ENCODE results near the gene XXYLT1. TPM values are rescaled to one million over a fixed set of nuclear protein-coding genes. Genes with fewer than 3 reads are reported as not detected.
"Not testable (repeated sequence)": the region's sequence is repeated elsewhere in the genome, so short reads cannot be mapped to it uniquely, and the experiment has no call there.

Gene XXYLT1
- polyA plus RNA-seq, 2 of the 4 experiments (the other 2 are of a cell fraction), result 11.9 to 12.0 TPM

DNA sequence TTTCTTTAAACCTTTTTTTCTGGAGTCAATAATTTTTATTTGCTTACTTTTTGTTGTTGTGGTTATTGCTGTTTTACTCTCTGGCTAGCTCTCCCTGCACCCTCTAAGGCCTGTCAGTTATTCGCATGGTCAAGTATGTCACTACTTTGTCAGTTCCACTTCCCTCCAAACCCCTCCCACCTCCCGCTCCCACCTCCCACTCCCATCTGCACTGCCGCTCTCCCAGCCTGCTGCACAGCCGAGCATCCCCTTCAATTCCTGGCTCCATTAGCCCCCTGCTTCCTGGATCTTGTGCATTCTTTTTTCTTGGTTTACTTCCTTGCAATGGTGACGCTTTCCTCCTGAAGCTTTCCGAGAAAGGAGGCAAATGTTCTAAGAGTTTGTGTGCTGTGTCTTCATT is 218.0 kb downstream of the XXYLT1 start:
- no peak for FAIRE-seq
- Histone ChIP-seq H3K9me3 (no peaks in the 10 kb centered on the region), H3K27ac (no peak overlapping the region), H3K4me3 (no peak overlapping the region), H3K4me1 (no peaks in the 10 kb centered on the region), H3K4me2 (no peak overlapping the region)
- no peak for ATAC-seq
- DNase-seq (ENCODE audit: low read depth in 1 of 2, low spot score in 1 of 2), result no peak
- ChIA-PET POLR2A (no interaction called here), CTCF (no interaction called here)
- TF ChIP-seq POLR2A (IDR thresholded peaks at IDR 0.05; ENCODE audit: low read length), result no peak
- TF ChIP-seq POLR2AphosphoS2 (conservative IDR thresholded peaks at IDR 0.05; ENCODE audit: low read length), result no peak
- TF ChIP-seq NPAS2 (CRISPR knock-in tag; IDR thresholded peaks at IDR 0.05; ENCODE audit: borderline replicate concordance), result no peak
- TF ChIP-seq BHLHE40 (IDR thresholded peaks at IDR 0.05; ENCODE audit: low read depth, low read length), result no peak
- no peak for TF ChIP-seq HEYL (CRISPR knock-in tag; IDR thresholded peaks at IDR 0.05)
- TF ChIP-seq CHD4 (IDR thresholded peaks at IDR 0.05; ENCODE audit: borderline replicate concordance), result no peak
- TF ChIP-seq HES2 (IDR thresholded peaks at IDR 0.05), result no peak
- no peak for TF ChIP-seq KDM1A (IDR thresholded peaks at IDR 0.05; ENCODE audit: low read depth)
- no peak for TF ChIP-seq TP53 (CRISPR knock-in tag; IDR thresholded peaks at IDR 0.05)
- TF ChIP-seq E2F6 (IDR thresholded peaks at IDR 0.05; ENCODE audit: borderline replicate concordance, low read depth), result no peak
- TF ChIP-seq KDM5A (IDR thresholded peaks at IDR 0.05), result no peak
- TF ChIP-seq EHF (CRISPR knock-in tag; IDR thresholded peaks at IDR 0.05), result no peak
- TF ChIP-seq RNF2 (IDR thresholded peaks at IDR 0.05; ENCODE audit: borderline replicate concordance, low read depth), result no peak
- no peak for TF ChIP-seq SREBF2 (IDR thresholded peaks at IDR 0.05)
- TF ChIP-seq ZSCAN20 (CRISPR knock-in tag; IDR thresholded peaks at IDR 0.05), result no peak
- TF ChIP-seq RARB (CRISPR knock-in tag; IDR thresholded peaks at IDR 0.05), result no peak
- no peak for TF ChIP-seq GATA3 (IDR thresholded peaks at IDR 0.05; ENCODE audit: borderline replicate concordance)
- TF ChIP-seq FOXS1 (CRISPR knock-in tag; IDR thresholded peaks at IDR 0.05), result no peak
- WGBS (ENCODE audit: missing lambda C conversion rate), result 73% methylated on average over 5 of the region's 6 CpGs

GRCh38 chr3:195050296-195050695 is 220.7 kb downstream of the XXYLT1 start:
- ATAC-seq; H3K4me3 ChIP-seq; CTCF ChIA-PET; H3K9me3 ChIP-seq; FAIRE-seq; H3K27ac ChIP-seq; H3K4me2 ChIP-seq; POLR2A ChIA-PET; H3K4me1 ChIP-seq; DNase-seq (ENCODE audit: low read depth in 1 of 2, low spot score in 1 of 2): not testable (repeated sequence)
- TF ChIP-seq RNF2 (IDR thresholded peaks at IDR 0.05; ENCODE audit: borderline replicate concordance, low read depth), result peak; percentile 68; the same call in 1 of the 2 replicates
- WGBS (ENCODE audit: missing lambda C conversion rate), result 41% methylated on average over 5 of the region's 5 CpGs

- DNase-seq (ENCODE audit: low read depth in 1 of 2, low spot score in 1 of 2) (no peak), ATAC-seq (no peak), FAIRE-seq (no peak)
- POLR2A ChIA-PET, result no interaction called here
- TF ChIP-seq POLR2A (IDR thresholded peaks at IDR 0.05; ENCODE audit: low read length) (no peak), ESRRA (IDR thresholded peaks at IDR 0.05; ENCODE audit: borderline replicate concordance, low read length) (no peak), CHD4 (IDR thresholded peaks at IDR 0.05; ENCODE audit: borderline replicate concordance) (no peak)
- 62% methylated on average over 14 of the region's 16 CpGs for WGBS (ENCODE audit: missing lambda C conversion rate)
- H3K4me1 ChIP-seq, result no peaks in the 10 kb centered on the region
- CTCF ChIA-PET, result no interaction called here
- H3K9me3 ChIP-seq, result no peaks in the 10 kb centered on the region
- no peak overlapping the region for H3K4me2 ChIP-seq
- H3K4me3 ChIP-seq, result no peak overlapping the region
- no peak overlapping the region for H3K27ac ChIP-seq
Measured at GRCh38 chr3:195048059-195048905, 222.7 kb downstream of the XXYLT1 start.

- POLR2A ChIA-PET, result no interaction called here
- DNase-seq (ENCODE audit: low read depth in 1 of 2, low spot score in 1 of 2) (no peak), ATAC-seq (no peak), FAIRE-seq (no peak)
- WGBS (ENCODE audit: missing lambda C conversion rate), result 22% methylated on average over 3 of the region's 3 CpGs
- Histone ChIP-seq H3K4me1 (0 out of 3 replicates have a peak, but pooled peaks cover 5% of the 10 kb centered on the region), H3K4me2 (no peak overlapping the region), H3K9me3 (no peaks in the 10 kb centered on the region), H3K27ac (no peak overlapping the region), H3K4me3 (no peak overlapping the region)
- CTCF ChIA-PET, result no interaction called here
- TF ChIP-seq MYC (IDR thresholded peaks at IDR 0.05; ENCODE audit: borderline replicate concordance, low read length), result no peak
- no peak for TF ChIP-seq MAX (IDR thresholded peaks at IDR 0.05)
- TF ChIP-seq, protein P1, sequence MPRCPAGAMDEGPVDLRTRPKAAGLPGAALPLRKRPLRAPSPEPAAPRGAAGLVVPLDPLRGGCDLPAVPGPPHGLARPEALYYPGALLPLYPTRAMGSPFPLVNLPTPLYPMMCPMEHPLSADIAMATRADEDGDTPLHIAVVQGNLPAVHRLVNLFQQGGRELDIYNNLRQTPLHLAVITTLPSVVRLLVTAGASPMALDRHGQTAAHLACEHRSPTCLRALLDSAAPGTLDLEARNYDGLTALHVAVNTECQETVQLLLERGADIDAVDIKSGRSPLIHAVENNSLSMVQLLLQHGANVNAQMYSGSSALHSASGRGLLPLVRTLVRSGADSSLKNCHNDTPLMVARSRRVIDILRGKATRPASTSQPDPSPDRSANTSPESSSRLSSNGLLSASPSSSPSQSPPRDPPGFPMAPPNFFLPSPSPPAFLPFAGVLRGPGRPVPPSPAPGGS (IDR thresholded peaks at IDR 0.05), result no peak
- no peak for TF ChIP-seq RARB (CRISPR knock-in tag; IDR thresholded peaks at IDR 0.05)
- TF ChIP-seq RNF2 (IDR thresholded peaks at IDR 0.05; ENCODE audit: borderline replicate concordance, low read depth), result no peak
- no peak for TF ChIP-seq ESRRA (IDR thresholded peaks at IDR 0.05; ENCODE audit: borderline replicate concordance, low read length)
- no peak for TF ChIP-seq MAZ (IDR thresholded peaks at IDR 0.05; ENCODE audit: borderline replicate concordance, low read depth, low read length)
- no peak for TF ChIP-seq HOXB13 (CRISPR knock-in tag; IDR thresholded peaks at IDR 0.05; ENCODE audit: low read depth)
Measured at GRCh38 chr3:195047536-195047935, 223.4 kb downstream of the XXYLT1 start.

All from A549 (cell line).